Psoas muscle (tissue), 8 donors: ENCODE data around the gene SPTBN1. TPM values are rescaled to one million over a fixed set of nuclear protein-coding genes. Genes with fewer than 3 reads are reported as not detected.

Experiments used
- ATAC-seq, 4 donors: fragments of 200-7000 bp; cut with Tn5 transposase; one replicate each; pipeline ENCODE4 v1.9.1; 2020; ENCODE audit warnings: moderate library complexity in 3 of 4, mild to moderate bottlenecking in 2 of 4
- DNase-seq, 2 donors: peaks; one replicate each; pipeline ENCODE4 v3.0.0-alpha.2; 2020
- H3K27ac ChIP-seq: fragments of 200-600 bp; one replicate; pipeline ENCODE4 v1.8.0; 2022
- H3K27me3 ChIP-seq, 3 donors: fragments of 200-600 bp in 1 of 3; one replicate each; pipeline versions ENCODE4 v1.6.1 to v1.8.0; 2013 to 2022; ENCODE audit warnings: low read length in 2 of 3, mild to moderate bottlenecking in 2 of 3, moderate library complexity in 1 of 3; ENCODE audit not compliant: insufficient read depth in 3 of 3
- H3K36me3 ChIP-seq, 2 donors: fragments of 200-600 bp in 1 of 2; one replicate each; pipeline versions ENCODE4 v1.6.1 to v1.8.0; 2013 to 2022; ENCODE audit warnings: low read depth in 1 of 2, mild to moderate bottlenecking in 1 of 2, moderate library complexity in 1 of 2; ENCODE audit not compliant: insufficient read depth in 1 of 2
- H3K4me1 ChIP-seq: fragments of 200-600 bp; one replicate; pipeline ENCODE4 v1.8.0; 2022
- H3K4me3 ChIP-seq: fragments of 200-600 bp; one replicate; pipeline ENCODE4 v1.8.0; 2022; ENCODE audit warnings: mild to moderate bottlenecking
- H3K9me3 ChIP-seq: fragments of 200-600 bp; one replicate; pipeline ENCODE4 v1.8.0; 2022
- CTCF ChIP-seq: fragments of 200-600 bp; IDR thresholded peaks from one replicate; pipeline ENCODE4 v1.8.0; 2022; ENCODE audit warnings: antibody characterized with exemption
- WGBS, 3 donors: extraction: QIAGEN DNeasy Blood & Tissue Kit; methylation state at CpG; one replicate each; pipeline versions ENCODE4 v1.1.6 to v1.1.7; 2013; 5-methylcytosine and 5-hydroxymethylcytosine counted together
- intact Hi-C, 2 donors: fragments of 100-400 bp; cut with DNase I; formaldehyde crosslinking; loops; one replicate each; pipeline versions ENCODE4 v1.11.0 to v1.14.2; 2022
- polyA plus RNA-seq, 3 donors: library from polyadenylated mRNA; stranded (reverse); fragments of 200-250 nt; gene quantifications; one replicate each; pipeline ENCODE4 v1.2.3, GENCODE V29; 2013
- total RNA-seq, 4 donors: library from RNA; stranded (reverse); fragmentation: NEBNext Ultra II Directional in 2 of 4; extraction: Animal tissue kit (Norgen Biotek cat#: 25700) in 2 of 4; gene quantifications; one replicate each; pipeline versions ENCODE4 v1.2.1 to v1.2.4, GENCODE V29; 2021 to 2023
- donor health status: healthy with polysubstance abuse.
- donor health status: DM: no; HTN: no; CAD: no; lungs with moderate emphysema.
- donor health status: Bipolar disorder and iron deficiency.
- donor health status: healthy.
- donor health status: DM: yes; HTN: yes; CAD: no.
- donor health status: DM: no; HTN: no; CAD: no.
- donor health status: DM: no; HTN: no; CAD: no.
- donor health status: DM: yes; HTN: yes; CAD: no.

The SPTBN1 gene
- total and polyA plus RNA-seq, 7 donors = 22.9 to 180 (median 87.8) TPM

GRCh38 chr2:54670485-54671009 lies 214.4 kb downstream of the SPTBN1 start:
- Histone ChIP-seq H3K4me3 (no peak overlapping the region), H3K9me3 (no peaks in the 10 kb centered on the region), H3K4me1 (peaks cover 38% of the 10 kb centered on the region), H3K27ac (peak overlapping the region; percentile 31), H3K36me3 (peaks cover 3 to 44% of the 10 kb centered on the region in 2 donors), H3K27me3 (no peaks in the 10 kb centered on the region)
- ATAC-seq (no peak), DNase-seq (no peak)
- no peak for TF ChIP-seq CTCF
- intact Hi-C loops = no loop called here
- 88 to 95% (median 95%) methylated on average over 9 of the region's 9 CpGs for WGBS, 3 donors

- no peak for DNase-seq
- Histone ChIP-seq H3K9me3 (no peaks in the 10 kb centered on the region), H3K36me3 (peaks cover 3 to 39% of the 10 kb centered on the region in 2 donors), H3K4me1 (peaks cover 33% of the 10 kb centered on the region), H3K27me3 (no peaks in the 10 kb centered on the region), H3K4me3 (no peak overlapping the region), H3K27ac (no peak overlapping the region)
- no peak for ATAC-seq
- no peak for TF ChIP-seq CTCF
- intact Hi-C loops = no loop called here
- 92 to 100% (median 93%) methylated on average over 3 of the region's 3 CpGs for WGBS, 3 donors
These were observed 214.9 kb downstream of the SPTBN1 start for GRCh38 chr2:54671010-54671409.

GRCh38 chr2:54671875-54672589 lies 215.9 kb downstream of the SPTBN1 start:
- intact Hi-C loops = no loop called here
- H3K4me1 ChIP-seq = peaks cover 23% of the 10 kb centered on the region
- H3K4me3 ChIP-seq = no peak overlapping the region
- no peak for DNase-seq
- no peaks in the 10 kb centered on the region for H3K27me3 ChIP-seq
- H3K36me3 ChIP-seq = peaks cover 3 to 34% of the 10 kb centered on the region in 2 donors
- WGBS, 3 donors = 88 to 91% (median 90%) methylated on average over 4 of the region's 4 CpGs
- ATAC-seq = no peak
- H3K9me3 ChIP-seq = no peaks in the 10 kb centered on the region
- peak overlapping the region; percentile 79 for H3K27ac ChIP-seq
- TF ChIP-seq CTCF = no peak

- Histone ChIP-seq H3K36me3 (peaks cover 3 to 26% of the 10 kb centered on the region in 2 donors), H3K27me3 (no peaks in the 10 kb centered on the region), H3K4me3 (peak overlapping the region; percentile 40), H3K4me1 (peaks cover 16% of the 10 kb centered on the region), H3K9me3 (no peaks in the 10 kb centered on the region), H3K27ac (peak overlapping the region; percentile 79)
- WGBS, 3 donors = 60 to 70% (median 68%) methylated on average over 12 of the region's 12 CpGs
- intact Hi-C loops = no loop called here
- TF ChIP-seq CTCF = no peak
- DNase-seq (no peak), ATAC-seq (no peak)
These were observed 216.7 kb downstream of the SPTBN1 start for GRCh38 chr2:54672590-54673456.
